ENCODE data around the gene SPATC1L.
A peak's percentile ranks its signal among the peaks of the same experiment; 100 is the strongest.
"Not testable (repeated sequence)": the region's sequence is repeated elsewhere in the genome, so short reads cannot be mapped to it uniquely, and the experiment has no call there.

The SPATC1L gene

DNA sequence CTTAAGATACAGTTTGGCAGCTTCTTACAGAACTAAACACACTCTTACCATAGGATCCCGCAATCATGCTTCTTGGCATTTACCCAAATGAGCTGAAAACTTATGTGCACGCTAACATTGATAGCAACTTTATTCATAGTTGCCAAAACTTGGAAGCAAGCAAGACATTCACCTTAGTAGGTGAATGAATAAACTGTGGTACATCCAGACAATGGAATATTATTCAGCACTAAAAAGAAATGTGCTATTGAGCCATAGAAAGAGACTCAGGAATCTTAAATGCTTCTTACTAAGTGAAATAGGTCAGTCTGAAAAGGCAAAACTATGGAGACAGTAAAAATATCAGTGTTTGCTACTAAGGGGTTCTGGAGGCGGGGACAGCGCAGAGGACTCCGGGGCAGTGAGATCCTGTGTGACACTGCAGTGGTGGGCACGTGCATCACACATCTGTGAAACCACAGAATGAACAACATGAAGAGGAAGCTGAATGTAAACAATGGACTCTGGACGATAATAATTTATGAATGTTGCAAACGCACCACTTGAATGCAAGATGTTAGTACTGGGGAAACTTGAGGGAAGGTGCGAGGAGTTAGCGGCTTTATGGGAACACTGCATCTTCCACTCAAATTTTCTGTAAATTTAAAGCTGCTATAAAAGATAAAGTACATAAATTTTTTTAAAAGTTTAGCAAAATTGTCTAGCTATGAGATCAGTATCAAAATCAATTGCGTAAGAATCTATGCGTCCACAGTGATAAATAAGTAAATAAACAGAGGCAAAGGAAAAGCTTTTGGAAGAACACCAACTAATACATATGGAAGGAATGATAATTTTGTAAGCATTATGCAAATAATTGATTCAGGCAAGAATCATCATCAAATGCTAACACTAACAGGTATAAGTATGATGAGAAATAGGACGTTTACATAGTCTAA, 15.4 kb upstream of the SPATC1L start:
- no peak for DNase-seq

DNA sequence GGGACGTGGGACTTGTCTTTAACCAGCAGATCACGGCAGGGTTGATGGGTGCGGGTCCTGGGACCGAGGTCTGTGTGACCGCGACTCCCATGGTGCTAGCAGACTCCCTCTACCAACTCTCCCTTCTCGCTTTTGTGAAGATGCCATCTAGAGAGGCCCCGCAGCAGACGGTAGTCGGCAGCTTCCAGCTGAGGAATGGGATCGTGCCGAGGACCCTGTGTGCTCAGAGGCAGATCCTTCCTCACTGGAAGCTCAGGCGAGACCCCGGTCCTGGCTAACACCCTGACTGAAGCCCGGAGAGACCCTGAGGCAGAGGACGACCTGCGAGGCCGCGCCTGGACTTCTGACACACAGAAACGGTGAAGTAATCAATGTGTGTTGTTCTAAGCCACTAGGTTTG, 12.5 kb upstream of the SPATC1L start:
- no peak for DNase-seq

DNA sequence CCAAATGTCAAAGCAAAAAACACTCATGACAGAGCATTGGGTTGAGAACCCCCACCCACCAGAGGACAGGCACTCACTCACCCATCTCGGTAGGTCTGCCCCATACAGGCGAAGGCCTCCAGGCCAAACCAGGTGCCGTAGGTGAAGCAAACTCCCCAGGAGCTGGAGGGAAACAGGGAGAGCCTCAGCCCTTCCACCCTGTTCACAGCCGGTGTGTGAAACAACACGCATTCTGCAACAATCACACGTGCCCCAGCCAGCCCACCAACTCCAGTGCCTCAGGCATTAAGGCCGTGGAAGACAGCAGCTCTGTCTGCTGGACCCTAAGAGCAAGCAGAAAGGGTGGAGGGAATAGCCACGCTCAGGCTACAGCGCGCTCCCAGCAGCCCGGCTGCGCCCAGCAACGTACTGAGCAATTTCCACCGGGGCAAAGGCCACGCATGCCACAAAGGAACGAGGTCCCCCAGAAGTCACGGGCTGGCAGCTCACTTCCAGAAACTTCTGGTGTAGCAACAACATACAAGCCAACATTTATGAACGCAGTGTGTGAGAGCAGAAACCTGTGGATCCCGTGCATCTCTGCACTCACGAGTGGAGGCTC, 11.4 kb upstream of the SPATC1L start:
- no peak for DNase-seq

DNA sequence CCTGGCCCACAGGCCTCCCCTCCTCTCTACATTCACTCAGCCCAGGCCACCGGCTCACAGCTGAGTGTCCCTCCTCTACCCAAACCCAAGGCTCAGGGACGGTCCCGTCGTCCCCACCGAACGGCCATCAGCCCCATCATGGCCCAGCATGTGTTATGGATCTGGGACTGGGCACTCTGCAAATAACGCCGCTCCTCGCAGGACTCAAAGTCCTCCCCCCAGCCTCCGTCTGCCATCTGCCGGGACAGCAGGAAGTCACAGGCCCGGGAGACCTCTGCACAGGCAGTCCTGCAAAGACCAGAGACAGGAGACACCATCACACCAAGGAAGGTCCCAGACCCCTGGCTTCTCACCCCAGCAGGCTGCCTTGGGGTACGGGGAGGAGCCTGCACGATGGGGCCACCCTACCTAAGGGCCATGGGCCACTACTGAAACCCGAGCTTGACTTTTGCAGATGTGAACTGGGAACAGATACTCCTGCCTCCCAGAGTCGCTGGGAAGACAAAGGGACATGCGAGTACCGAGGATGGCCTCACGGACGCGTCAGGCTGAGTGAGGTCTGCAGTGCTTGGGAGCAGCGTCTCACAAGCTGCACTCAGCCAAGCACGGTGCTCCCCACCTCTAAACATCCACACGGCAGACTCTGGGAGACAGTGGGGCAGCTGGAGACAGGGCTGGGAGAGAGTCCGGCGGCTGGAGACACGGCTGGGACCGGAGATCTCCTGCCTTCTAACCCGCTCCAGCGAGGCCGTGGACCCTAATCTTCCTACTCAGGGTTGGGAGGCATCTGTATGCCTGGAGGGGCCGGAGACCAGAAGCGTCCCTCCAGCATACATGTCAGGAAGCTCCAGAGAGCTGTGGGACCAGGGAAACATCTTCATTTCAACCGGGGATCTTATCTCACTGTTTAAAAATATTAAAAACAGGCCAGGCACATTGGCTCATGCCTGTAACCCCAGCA, 10.4 kb upstream of the SPATC1L start:
- no peak for DNase-seq

DNA sequence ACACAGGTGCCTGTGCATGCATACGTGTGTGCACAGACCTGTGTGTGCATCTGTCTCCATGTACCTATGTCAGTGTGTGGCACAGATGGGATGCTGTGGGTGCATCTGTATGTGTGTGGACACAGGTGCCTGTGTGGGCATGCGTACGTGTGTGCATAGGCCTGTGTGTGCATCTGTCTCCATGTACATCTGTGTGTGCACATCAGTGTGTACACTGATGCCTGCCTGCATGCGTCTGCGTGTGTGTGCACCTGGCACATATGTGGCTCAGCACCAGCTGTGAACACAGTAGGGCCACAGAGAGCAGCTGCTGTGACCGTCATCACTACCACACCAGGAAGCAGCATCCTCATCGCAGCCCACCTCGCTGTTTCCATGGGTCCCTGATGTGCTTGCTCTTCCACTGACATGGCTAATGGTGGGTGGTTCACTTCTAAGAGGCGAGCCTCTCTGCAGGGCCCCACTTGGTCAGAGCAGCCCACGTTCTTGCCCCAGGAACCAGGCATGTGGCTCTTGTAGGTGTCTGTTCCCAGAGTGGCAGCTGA, 9.6 kb upstream of the SPATC1L start:
- DNase-seq: no peak

DNA sequence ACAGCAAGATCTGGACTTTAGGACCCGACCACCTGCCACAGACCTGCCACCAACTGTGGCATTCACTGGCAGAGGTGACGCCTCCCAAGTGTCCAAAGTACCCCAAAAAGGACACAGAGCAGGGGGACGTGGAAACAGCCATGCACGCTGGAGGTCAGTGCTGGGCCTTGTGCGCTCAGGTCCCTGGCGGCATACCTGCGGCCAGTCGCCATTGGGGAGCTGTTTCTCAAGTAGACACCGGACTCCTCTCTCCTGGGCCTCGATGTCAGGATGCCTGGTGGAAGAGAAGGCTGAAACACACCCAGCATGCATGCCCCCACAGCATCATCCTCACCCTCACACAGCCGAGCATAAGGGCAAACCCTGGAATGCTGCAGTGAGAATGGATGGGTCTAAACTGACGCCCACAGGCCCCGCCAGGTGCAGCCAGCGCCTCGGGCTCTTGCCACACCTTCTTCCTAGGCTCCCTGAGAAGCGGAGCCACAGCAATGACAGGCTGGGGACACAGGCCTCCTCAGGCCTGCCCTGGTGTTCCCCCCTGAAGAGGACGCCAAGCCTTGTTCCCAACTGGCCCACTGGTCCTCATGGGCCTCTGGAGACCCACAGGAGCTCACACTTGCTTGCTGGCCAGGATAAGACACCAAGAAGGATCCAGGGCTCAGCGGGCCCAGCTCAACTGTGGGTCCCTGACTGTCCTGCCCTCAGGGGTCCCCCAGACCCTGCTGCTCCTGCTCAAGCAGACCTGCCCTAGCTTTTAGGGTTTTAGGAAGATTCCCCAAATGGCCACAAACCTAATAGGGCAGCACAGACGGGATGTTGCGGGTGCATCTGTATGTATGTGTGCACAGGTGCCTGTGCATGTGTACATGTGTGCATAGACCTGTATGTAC, 7.7 kb upstream of the SPATC1L start:
- no peak for DNase-seq

DNA sequence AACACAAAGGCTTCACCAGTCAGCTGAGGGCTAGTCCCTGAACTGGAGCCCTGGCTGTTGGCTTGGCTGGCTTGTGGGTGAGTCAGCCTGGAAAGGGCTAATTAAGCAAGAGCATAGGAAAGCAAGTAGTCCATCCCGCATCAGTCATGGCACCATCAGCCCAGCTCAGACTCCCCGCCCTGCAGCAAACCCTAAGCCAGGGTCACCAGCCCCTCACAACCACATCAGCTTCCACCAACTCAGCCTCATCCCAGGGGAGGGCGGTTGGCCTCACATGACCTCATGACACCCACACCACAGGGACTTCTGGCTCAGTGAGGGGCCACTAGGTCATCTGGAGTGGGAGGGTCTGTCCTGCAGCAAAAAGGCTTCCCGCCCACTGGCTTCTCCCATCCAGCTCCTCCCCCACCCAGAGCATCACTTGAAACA, 7.0 kb upstream of the SPATC1L start:
- peak; percentile 59 for DNase-seq

DNA sequence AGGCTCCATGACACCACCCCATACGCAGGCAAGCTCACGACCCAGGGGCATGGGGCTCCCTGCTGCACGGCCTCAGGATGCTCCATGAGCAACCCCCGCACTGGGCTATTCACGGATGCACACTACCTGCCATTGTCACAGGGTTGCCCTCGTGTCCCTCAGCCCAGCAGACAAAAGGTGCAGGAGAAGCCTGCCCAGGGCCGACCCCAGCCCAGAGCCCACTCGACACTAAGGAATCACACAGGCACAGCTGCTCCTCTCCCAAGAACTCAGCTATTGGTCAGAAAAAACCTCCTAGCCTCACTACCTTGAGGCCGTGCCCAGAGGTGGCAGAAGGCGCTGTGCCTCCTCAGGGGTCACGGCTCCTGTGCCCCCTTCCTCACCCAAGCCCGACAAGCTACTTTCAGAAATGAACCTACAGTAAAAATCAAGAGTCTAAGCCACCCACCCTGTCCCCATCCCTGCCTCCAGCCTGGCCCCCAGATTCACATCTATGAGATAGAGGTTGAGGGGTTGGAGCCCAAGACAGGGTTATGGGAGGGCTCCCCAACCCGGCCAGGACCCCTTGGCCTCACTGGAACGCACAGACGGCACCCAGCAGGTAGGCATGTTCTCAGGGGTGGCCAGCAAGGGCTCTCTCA, 6.4 kb upstream of the SPATC1L start:
- DNase-seq: no peak

DNA sequence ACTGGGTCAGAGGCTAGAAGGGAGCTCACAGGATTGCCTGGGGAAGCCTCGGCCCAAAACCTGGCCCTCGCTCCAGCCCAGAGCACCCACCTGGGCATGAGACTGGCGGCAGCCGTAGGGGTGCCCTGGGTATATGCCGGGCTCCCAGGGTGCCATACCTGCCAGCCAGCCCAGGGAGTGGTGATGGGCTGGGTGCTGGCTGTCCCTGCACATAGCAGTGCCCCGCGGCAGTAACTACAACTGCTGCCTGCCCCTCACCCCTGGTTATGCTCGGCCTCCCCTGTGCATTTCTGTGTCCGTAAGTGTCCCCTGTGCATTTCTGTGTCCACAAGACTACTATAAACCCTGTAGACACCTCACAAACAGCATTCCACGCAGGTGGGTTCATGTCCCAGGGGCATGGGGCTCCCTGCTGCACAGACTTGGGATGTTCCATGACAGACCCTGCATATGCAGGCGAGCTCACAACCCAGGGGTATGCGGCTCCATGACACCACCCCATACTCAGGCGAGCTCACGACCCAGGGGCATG, 5.8 kb upstream of the SPATC1L start:
- no peak for DNase-seq

DNA sequence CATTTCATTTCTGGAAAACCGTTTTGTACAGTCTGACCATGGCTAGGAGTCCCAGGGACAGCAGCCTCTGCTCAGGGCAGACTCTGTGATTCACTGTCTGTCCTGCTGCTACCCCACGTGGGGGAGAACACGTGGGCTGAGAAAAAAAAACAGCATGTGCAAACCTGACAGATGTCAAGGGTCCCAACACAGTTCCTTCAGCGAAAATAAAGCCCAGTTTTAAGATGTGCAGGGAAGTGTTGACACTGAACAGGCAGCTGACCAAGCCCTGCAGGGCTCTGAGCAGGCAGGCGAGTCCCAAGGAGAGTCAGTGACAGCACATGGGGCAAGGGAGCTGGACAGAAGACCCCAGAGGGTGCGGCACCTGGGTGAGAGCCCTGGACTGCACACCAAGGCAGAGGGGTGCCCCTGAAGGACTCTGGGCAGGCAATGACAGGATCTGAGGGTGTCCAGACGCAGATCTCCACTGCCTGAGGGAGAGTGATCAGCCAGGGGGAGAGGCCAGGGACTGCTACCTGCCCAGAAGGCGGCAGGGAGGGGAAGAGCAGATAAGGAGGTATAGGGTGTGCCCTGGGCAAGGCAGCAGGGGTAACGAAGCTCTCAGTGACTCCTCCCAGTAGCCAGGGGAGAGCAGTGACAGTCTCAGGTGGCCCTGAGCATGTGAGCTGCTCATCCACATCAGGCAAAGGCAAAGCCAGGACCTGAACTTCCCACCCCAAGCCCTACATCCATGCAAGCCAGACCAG, 5.1 kb upstream of the SPATC1L start:
- DNase-seq: no peak

DNA sequence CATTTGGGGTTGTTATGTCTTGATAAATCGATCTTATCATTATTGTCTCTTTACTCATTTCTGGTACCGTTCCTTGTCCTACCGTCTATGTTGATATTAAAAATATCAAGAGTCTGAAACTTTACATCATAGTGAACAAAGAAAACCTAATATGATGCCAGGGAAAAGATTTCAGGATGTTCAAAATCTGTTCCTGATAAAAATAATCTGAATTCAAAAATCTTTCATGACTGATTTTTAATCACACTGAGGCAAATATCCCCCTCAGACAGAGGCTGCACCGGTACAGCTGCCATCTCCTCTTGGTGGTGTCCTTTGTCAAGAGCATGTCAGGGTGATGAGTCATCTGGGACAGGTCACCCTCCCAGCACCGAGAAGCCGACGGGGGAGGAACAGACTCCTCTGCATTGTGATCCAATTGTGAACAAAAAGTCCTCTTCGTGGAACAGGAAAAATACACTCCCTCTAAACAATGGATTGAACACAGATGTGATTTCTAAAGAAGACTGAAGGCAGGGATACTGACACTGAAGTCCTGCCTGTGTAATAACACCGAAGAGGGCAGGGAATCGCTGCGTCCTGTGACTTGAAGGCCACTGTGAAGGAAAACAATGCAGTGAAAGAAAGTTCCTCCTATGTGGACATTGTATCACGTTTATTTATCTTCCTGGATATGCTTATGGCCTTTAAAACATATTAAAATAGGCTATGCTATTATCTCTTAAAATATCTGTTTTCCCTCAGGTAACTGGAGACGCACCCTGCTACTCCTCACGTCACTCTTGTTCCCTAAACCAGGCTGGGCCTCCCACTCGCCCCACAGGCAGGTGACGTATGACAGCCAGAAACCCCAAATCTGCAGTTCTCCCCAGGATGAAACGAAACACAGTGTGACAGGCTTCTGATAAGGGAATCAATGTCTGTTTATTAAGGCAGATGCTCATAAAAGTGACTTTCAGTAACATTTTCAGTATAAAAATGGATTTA, 4.3 kb upstream of the SPATC1L start:
- DNase-seq: peak; percentile 61

DNA sequence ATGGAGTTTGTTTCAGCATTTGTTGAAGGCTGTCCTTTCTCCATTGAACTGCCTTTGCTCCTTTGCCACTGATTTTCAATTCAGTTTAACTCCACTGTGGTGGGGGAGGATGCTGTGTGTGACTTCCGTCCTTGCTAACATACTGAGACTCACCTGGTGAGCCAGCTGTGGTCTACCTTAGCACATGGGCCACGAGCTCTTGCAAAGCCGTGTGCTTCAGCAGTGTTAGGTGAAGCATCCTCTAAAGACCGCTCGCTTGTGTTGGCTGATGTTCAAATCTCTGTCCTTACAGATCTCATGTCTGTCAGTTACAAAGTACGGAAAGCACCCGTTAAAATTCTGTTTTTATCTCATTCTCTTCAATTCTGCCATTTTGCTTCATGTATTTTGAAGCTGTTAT, 3.6 kb upstream of the SPATC1L start:
- DNase-seq: no peak

DNA sequence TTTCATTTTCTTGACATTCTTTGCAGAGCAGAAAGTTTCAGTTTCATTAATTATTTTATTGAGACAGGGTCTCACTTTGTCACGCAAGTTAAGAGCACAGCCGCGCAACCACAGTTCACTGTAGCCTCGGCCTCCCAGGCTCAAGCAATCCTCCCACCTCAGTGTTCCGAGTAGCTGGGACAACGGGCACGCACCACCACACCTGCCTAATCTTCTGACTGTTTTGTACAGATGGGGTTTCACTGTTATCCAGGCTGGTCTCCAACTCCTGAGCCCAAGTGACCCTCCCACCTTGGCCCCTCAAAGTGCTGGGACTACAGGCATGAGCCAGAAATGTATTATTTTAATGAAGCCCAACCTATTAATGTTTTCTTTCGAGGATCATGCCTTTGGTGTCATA, 3.0 kb upstream of the SPATC1L start:
- no peak for DNase-seq

DNA sequence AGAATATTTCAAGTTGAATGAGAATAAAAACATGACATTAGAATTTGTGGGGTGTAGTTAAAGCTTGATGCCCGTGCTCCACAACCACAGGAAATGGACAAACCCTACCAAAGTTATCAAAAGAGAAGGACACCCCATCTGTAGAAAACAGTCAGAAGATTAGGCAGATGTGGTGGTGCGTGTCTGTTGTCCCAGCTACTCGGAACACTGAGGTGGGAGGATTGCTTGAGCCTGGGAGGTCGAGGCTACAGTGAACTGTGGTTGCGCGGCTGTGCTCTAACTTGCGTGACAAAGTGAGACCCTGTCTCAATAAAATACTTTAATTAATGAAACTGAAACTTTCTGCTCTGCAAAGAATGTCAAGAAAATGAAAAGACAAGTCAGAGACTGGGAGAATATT, 1.5 kb upstream of the SPATC1L start:
- no peak for DNase-seq

DNA sequence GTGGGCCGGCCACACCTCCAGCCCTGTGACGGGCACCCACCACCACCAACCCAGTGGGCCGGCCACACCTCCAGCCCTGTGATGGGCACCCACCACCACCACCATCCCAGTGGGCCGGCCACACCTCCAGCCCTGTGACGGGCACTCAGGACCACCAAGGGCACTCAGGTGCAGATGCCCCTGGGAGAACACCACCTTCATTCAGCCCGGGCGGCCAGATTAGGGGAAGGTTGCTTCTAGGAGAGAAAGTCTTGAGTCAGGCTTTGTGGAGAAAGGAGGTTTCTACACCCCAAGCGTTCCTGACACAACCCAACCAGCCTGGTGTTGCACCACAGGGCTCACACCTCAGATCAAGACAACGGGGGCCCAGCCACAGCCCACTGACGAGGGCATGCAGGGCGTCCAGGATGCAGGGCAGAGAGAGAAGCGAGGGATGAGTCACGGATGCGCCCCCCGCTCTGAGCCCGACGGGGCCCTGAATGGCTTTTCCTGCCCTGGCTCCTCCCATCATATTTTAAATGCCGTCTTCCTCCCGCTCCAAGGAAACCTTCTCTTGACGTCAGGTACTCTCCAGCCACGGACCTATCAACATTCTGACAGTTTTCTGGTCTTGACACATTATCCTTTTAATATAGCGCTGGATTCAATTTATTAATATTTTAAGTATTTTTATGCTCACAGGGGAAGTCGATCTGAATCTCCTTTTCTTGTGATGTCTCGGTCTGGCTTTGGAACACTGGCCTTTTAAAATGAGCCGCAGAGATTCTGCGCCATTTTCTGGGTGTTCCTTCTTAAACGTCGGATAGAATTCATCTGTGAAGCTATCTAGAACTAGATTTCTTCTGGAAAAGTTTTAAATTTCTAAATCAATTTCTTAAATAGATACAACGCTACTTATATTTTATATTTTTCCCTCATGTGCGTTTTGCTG, 631 bp upstream of the SPATC1L start:
- peak; percentile 56 for DNase-seq

DNA sequence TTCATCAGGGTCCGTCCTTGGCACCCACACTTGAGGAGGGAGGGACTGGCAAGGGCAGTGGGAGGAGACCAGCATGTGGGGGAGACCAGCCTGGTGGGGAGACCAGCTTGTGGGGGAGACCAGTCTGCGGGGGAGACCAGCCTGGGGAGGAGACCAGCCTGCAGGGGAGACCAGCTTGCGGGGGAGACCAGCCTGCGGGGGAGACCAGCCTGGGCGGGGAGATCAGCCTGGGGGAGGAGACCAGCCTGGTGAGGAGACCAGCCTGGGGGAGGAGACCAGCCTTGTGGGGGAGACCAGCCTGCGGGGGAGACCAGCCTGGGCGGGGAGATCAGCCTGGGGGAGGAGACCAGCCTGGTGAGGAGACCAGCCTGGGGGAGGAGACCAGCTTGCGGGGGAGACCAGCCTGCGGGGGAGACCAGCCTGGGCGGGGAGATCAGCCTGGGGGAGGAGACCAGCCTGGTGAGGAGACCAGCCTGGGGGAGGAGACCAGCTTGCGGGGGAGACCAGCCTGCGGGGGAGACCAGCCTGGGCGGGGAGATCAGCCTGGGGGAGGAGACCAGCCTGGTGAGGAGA, 836 bp downstream of the SPATC1L start:
- not testable (repeated sequence) for DNase-seq

DNA sequence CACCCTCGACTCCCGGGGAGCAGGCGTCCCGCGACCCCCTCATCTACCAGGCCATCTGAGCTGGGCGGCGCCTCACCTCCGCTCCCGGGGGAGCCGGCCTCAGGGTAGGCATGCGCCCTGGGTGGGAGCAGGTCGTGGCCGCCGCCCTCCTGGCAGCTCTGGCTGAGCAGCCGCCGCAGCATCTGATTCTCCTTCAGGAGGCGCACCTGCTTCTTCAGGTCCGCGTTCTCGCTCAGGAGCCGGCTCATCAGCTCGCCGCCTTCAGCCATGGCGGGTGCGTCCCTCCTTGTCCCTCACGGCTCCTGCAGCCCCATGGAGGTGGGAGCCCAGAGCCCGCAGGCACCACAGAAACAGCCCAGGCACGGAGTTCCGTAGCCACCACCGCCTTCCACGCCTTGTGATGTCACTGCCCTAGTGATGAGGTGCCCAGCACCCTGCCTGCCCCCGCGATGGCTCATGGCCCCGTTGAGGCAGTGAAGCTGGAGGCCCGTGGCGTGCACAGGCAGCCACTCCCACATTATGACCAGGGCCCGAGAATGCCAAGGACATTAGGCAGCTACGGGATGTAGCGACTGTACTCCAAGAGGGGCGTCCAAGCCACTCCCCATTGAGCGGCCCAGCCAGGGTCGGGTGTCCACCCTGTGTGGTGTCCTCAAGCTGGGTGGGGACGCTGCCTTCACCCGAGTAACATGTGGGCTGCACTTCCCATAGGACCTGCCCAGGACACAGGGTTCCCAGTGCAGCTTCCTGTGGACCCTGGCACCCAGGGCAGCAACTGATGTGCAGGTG, 1.5 kb downstream of the SPATC1L start:
- no peak for DNase-seq
